C4-2B (cell line): ENCODE data around the gene ACAA2.

ENCODE experiments used
- H3K27ac ChIP-seq: fragments of 450-650 bp; 2 replicates; pipeline ENCODE4 v1.5.1; 2017
- TF ChIP-seq, protein P1 (sequence below): fragments of 450-650 bp; conservative IDR thresholded peaks from 2 replicates; pipeline ENCODE4 v1.5.1; 2017; ENCODE audit warnings: mild to moderate bottlenecking

The ACAA2 gene

DNA sequence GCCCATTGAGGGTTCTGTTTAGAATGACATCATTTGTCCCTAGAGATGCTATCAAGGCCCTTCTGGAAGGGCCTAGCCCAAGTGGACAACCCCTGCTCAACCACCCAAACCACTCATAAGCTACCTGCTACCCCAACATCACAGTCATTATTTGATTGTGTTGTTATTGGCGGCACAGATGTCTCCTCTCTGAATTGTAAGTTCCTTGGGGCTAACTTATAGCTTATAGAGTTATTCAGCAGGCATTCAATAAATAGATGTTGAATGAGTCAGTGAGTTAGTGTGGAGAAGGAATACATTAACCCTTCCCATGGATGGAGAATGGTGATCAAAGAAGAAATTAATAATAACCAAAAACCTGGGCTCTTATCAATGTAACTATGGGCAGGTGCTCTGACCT lies 80.0 kb downstream of the ACAA2 start:
- TF ChIP-seq, protein P1, sequence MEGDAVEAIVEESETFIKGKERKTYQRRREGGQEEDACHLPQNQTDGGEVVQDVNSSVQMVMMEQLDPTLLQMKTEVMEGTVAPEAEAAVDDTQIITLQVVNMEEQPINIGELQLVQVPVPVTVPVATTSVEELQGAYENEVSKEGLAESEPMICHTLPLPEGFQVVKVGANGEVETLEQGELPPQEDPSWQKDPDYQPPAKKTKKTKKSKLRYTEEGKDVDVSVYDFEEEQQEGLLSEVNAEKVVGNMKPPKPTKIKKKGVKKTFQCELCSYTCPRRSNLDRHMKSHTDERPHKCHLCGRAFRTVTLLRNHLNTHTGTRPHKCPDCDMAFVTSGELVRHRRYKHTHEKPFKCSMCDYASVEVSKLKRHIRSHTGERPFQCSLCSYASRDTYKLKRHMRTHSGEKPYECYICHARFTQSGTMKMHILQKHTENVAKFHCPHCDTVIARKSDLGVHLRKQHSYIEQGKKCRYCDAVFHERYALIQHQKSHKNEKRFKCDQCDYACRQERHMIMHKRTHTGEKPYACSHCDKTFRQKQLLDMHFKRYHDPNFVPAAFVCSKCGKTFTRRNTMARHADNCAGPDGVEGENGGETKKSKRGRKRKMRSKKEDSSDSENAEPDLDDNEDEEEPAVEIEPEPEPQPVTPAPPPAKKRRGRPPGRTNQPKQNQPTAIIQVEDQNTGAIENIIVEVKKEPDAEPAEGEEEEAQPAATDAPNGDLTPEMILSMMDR: no peak
- H3K27ac ChIP-seq: no peak overlapping the region
